Caco-2 (cell line): ENCODE measurements around the gene ANTXR2. TPM values are rescaled to one million over a fixed set of nuclear protein-coding genes. Genes with fewer than 3 reads are reported as not detected.

Experiments used
- BruUV-seq: library from RNA; stranded (reverse); fragments of 400-500 nt; replicated peaks from 2 replicates; lab custom pipeline; 2021; lab: Mats Ljungman, UMichigan
- CTCF ChIA-PET: fragments of 300-600 bp; sonication (Branson Sonifier 250); formaldehyde crosslinking; loops from one replicate; lab custom pipeline; 2022; ENCODE audit warnings: antibody characterized with exemption; lab: Charles Lee
- POLR2A ChIA-PET: fragments of 300-600 bp; sonication (Branson Sonifier 250); formaldehyde crosslinking; loops from one replicate; lab custom pipeline; 2022; ENCODE audit warnings: antibody characterized with exemption; lab: Charles Lee
- DNase-seq, 2 experiments: peaks; one replicate each; pipeline versions ENCODE4 v3.0.0 to v3.0.0-alpha.2; 2020 to 2022
- H3K27me3 ChIP-seq: replicated peaks from 2 replicates; pipeline ENCODE4 v1.6.0; 2011; ENCODE audit warnings: low read length; ENCODE audit not compliant: control insufficient read depth, insufficient read depth
- H3K36me3 ChIP-seq: 2 replicates; pipeline ENCODE4 v1.5.1; 2011; ENCODE audit warnings: low read length; ENCODE audit not compliant: control insufficient read depth, insufficient read depth
- H3K4me1 ChIP-seq: fragments of 250-450 bp; sonication (Bioruptor Pico); 2 replicates; pipeline ENCODE4 v1.5.1; 2020; ENCODE audit warnings: mild to moderate bottlenecking
- H3K4me3 ChIP-seq: 2 replicates; pipeline ENCODE4 v1.5.1; 2011; ENCODE audit warnings: low read depth, mild to moderate bottlenecking, control low read depth, low read length
- H3K9me3 ChIP-seq: fragments of 250-450 bp; sonication (Bioruptor Pico); 2 replicates; pipeline ENCODE4 v1.5.1; 2020; ENCODE audit warnings: mild to moderate bottlenecking, moderate library complexity
- H3K27ac Mint-ChIP-seq: one replicate; pipeline ENCODE4 v1.8.0; 2022; ENCODE audit warnings: mixed read lengths; ENCODE audit not compliant: unreplicated experiment
- H3K27me3 Mint-ChIP-seq: one replicate; pipeline ENCODE4 v1.8.0; 2022; ENCODE audit warnings: mixed read lengths; ENCODE audit not compliant: insufficient read depth, unreplicated experiment
- H3K36me3 Mint-ChIP-seq: one replicate; pipeline ENCODE4 v1.8.0; 2022; ENCODE audit warnings: mild to moderate bottlenecking, mixed read lengths; ENCODE audit not compliant: insufficient read depth, unreplicated experiment
- H3K4me1 Mint-ChIP-seq: one replicate; pipeline ENCODE4 v1.8.0; 2022; ENCODE audit warnings: low read depth, mixed read lengths; ENCODE audit not compliant: unreplicated experiment
- H3K4me3 Mint-ChIP-seq: one replicate; pipeline ENCODE4 v1.8.0; 2022; ENCODE audit warnings: mild to moderate bottlenecking, moderate library complexity, mixed read lengths; ENCODE audit not compliant: unreplicated experiment
- H3K9me3 Mint-ChIP-seq: one replicate; pipeline ENCODE4 v1.8.0; 2022; ENCODE audit warnings: mixed read lengths; ENCODE audit not compliant: unreplicated experiment
- intact Hi-C: fragments of 100-400 bp; cut with micrococcal nuclease; formaldehyde crosslinking; loops from one replicate; pipeline ENCODE4 v1.10.0; 2022; ENCODE audit not compliant: unreplicated experiment
- total RNA-seq: library from RNA; stranded (reverse); gene quantifications from 2 replicates; pipeline ENCODE4 v1.2.3, GENCODE V29; 2022
- TF ChIP-seq, protein P1 (sequence below), 2 experiments: fragments of 200-600 bp in 1 of 2; IDR thresholded peaks; 1 replicate in 1 of 2; 2 replicates in 1 of 2; pipeline versions ENCODE4 v1.5.1 to v1.8.0; 2011 to 2022; ENCODE audit warnings: antibody characterized with exemption in 1 of 2, control low read depth in 1 of 2, inconsistent platforms in 1 of 2, low read depth in 1 of 2, low read length in 1 of 2, mild to moderate bottlenecking in 1 of 2, moderate library complexity in 1 of 2; ENCODE audit not compliant: insufficient read depth in 1 of 2, severe bottlenecking in 1 of 2, unreplicated experiment in 1 of 2

Gene ANTXR2
- total RNA-seq, 1 experiment from 2014 or later, result 1.4 TPM

- no peaks in the 10 kb centered on the region for H3K36me3 Mint-ChIP-seq
- TF ChIP-seq, protein P1, sequence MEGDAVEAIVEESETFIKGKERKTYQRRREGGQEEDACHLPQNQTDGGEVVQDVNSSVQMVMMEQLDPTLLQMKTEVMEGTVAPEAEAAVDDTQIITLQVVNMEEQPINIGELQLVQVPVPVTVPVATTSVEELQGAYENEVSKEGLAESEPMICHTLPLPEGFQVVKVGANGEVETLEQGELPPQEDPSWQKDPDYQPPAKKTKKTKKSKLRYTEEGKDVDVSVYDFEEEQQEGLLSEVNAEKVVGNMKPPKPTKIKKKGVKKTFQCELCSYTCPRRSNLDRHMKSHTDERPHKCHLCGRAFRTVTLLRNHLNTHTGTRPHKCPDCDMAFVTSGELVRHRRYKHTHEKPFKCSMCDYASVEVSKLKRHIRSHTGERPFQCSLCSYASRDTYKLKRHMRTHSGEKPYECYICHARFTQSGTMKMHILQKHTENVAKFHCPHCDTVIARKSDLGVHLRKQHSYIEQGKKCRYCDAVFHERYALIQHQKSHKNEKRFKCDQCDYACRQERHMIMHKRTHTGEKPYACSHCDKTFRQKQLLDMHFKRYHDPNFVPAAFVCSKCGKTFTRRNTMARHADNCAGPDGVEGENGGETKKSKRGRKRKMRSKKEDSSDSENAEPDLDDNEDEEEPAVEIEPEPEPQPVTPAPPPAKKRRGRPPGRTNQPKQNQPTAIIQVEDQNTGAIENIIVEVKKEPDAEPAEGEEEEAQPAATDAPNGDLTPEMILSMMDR (IDR thresholded peaks at IDR 0.05; ENCODE audit: insufficient read depth in 1 of 2, low read depth in 1 of 2, low read length in 1 of 2, severe bottlenecking in 1 of 2, unreplicated experiment in 1 of 2), result no peak
- no TSS peak for BruUV-seq
- no peaks in the 10 kb centered on the region for H3K4me1 Mint-ChIP-seq
- H3K27ac Mint-ChIP-seq, result no peak overlapping the region
- intact Hi-C loops, result no loop called here
- ChIA-PET POLR2A (no interaction called here), CTCF (no interaction called here)
- no peaks in the 10 kb centered on the region for H3K4me1 ChIP-seq
- no peak overlapping the region for H3K4me3 ChIP-seq
- H3K4me3 Mint-ChIP-seq, result no peak overlapping the region
- H3K9me3 Mint-ChIP-seq, result no peaks in the 10 kb centered on the region
- no peaks in the 10 kb centered on the region for H3K27me3 Mint-ChIP-seq
- H3K27me3 ChIP-seq, result no peaks in the 10 kb centered on the region
- no peaks in the 10 kb centered on the region for H3K36me3 ChIP-seq
- no peaks in the 10 kb centered on the region for H3K9me3 ChIP-seq
- DNase-seq, result no peak
Measured at GRCh38 chr4:79883290-79883689, 189.7 kb downstream of the ANTXR2 start.

DNA sequence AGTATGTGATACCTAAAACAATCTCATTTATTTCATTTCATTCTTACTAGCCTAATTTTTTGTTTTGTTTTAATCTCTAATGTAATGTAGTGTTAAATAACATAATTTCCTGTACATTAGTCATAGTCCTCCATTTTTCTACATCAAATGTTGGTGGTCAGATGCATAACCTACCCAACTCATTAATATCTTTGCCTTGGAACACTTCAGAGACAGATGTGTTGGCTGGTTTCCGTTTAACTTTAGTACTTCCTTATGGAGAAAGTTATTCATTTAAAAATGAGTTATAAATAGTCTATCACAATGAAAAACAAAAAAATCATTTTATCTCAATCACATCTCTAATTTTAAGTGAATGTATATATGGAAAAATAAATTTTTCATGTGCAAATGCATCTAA is 190.2 kb downstream of the ANTXR2 start:
- CTCF ChIA-PET, result no interaction called here
- Histone ChIP-seq H3K4me3 (no peak overlapping the region), H3K36me3 (no peaks in the 10 kb centered on the region), H3K4me1 (no peaks in the 10 kb centered on the region), H3K27me3 (no peaks in the 10 kb centered on the region), H3K9me3 (no peaks in the 10 kb centered on the region)
- Mint-ChIP-seq H3K27me3 (no peaks in the 10 kb centered on the region), H3K36me3 (no peaks in the 10 kb centered on the region), H3K27ac (no peak overlapping the region), H3K9me3 (no peaks in the 10 kb centered on the region), H3K4me3 (no peak overlapping the region), H3K4me1 (no peaks in the 10 kb centered on the region)
- intact Hi-C loops, result no loop called here
- TF ChIP-seq, protein P1 (IDR thresholded peaks at IDR 0.05; ENCODE audit: insufficient read depth in 1 of 2, low read depth in 1 of 2, low read length in 1 of 2, severe bottlenecking in 1 of 2, unreplicated experiment in 1 of 2), result no peak
- POLR2A ChIA-PET, result no interaction called here
- no TSS peak for BruUV-seq
- no peak for DNase-seq

DNA sequence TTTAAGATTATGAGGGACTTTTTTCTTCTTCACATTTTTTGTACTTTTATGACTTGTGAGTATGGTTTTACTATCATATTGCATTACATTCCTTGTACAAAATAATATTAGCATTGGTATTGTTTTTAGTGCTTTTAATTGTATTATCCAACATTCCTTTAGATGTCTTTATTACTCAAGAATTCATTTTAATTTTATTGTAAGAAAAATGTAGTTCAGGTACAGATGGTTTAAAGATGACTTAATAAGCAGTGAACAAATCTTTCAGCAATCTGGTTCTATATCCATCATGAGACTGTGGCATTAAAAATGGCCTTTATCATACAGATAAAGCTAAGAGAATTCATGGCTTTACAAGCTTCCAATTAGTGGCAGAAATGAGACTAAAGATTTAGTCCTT is 191.6 kb downstream of the ANTXR2 start:
- no peaks in the 10 kb centered on the region for H3K27me3 Mint-ChIP-seq
- no peaks in the 10 kb centered on the region for H3K9me3 Mint-ChIP-seq
- no peaks in the 10 kb centered on the region for H3K27me3 ChIP-seq
- H3K27ac Mint-ChIP-seq, result no peak overlapping the region
- no peaks in the 10 kb centered on the region for H3K36me3 ChIP-seq
- intact Hi-C loops, result no loop called here
- H3K9me3 ChIP-seq, result no peaks in the 10 kb centered on the region
- TF ChIP-seq, protein P1 (IDR thresholded peaks at IDR 0.05; ENCODE audit: insufficient read depth in 1 of 2, low read depth in 1 of 2, low read length in 1 of 2, severe bottlenecking in 1 of 2, unreplicated experiment in 1 of 2), result no peak
- no peak for DNase-seq
- no peaks in the 10 kb centered on the region for H3K4me1 ChIP-seq
- no peaks in the 10 kb centered on the region for H3K4me1 Mint-ChIP-seq
- no peak overlapping the region for H3K4me3 ChIP-seq
- CTCF ChIA-PET, result no interaction called here
- BruUV-seq, result no TSS peak
- H3K36me3 Mint-ChIP-seq, result no peaks in the 10 kb centered on the region
- POLR2A ChIA-PET, result no interaction called here
- no peak overlapping the region for H3K4me3 Mint-ChIP-seq
